Activated CD4-positive, CD25-positive, alpha-beta regulatory T cell treated with anti-CD3 and anti-CD28 coated beads, Interleukin-2, amount 50 U/mL, for 16 hours (primary cell): ENCODE results near the gene LRRC25.
"Not testable (repeated sequence)": the region's sequence is repeated elsewhere in the genome, so short reads cannot be mapped to it uniquely, and the experiment has no call there.

Source experiments
- DNase-seq: peaks from one replicate; pipeline ENCODE4 v3.0.0-alpha.2; 2020; ENCODE audit warnings: low read depth, low spot score

LRRC25 gene

GRCh38 chr19:18405754-18406153 lies 8.3 kb upstream of the LRRC25 start:
- not testable (repeated sequence) for DNase-seq

GRCh38 chr19:18402455-18403248 lies 5.2 kb upstream of the LRRC25 start:
- not testable (repeated sequence) for DNase-seq

DNA sequence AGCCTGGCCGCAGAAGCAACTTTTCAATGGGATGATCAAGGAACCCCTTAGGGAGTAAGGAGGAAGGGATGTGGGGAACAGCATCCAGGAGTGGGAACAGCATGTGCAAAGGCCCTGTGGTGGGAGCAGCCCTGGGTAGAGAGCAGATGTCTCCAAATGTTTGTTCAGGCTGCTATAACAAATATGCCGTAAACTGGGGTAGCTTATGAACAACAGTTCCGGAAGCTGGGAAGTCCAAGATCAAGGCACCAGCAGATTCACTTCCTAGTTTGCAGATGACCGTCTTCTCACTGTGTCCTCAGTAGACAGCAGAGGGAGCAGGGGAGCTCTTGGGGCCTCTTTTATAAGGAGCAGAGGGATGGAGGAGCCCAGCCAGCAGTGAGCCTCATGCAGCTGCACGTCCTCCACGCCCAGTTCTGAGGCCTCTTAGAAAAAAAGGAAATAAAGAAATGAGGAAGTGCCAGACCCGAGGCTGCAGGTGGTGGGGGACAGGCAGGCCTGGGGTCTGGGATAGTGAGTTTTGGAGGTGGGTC lies 4.2 kb upstream of the LRRC25 start:
- no peak for DNase-seq

GRCh38 chr19:18399008-18399407 lies 1.6 kb upstream of the LRRC25 start:
- no peak for DNase-seq

DNA sequence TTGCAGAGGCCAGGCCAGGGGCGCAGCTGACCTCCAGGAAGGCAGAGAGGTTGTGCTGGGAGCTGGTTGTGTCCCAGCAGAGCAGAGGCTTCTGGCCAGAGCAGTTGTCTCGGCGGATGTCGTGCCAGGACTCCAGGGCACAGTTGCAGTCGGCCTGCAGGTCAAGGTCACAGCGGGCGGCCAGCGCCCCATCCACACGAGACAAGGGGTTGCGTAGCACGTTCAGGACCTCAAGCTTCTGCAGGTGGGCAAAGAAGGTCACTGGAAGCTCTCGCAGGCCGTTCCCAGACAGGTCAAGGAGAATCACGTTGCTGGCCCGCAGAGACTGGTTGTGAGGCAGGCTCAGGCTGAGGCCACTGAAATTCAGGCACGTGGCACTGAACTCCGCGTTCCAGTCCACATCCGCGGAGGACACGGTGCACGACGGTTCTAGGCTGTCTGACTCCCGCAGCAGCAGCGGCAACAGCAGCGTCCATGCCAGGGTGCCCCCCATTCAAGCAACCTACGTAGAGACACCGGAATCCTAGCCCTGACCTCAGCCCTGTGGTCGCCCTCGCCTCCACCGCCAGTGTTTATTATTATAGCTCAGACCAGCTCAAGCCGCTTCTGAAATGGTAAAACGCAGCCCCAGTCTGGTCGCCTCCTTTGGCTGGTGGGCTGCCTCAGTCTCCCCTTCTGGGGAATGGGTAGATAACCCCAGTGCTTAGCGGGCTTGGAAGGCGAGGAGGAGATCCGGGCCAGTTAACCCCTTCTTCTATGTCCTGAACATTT lies 766 bp downstream of the LRRC25 start:
- DNase-seq, result no peak

DNA sequence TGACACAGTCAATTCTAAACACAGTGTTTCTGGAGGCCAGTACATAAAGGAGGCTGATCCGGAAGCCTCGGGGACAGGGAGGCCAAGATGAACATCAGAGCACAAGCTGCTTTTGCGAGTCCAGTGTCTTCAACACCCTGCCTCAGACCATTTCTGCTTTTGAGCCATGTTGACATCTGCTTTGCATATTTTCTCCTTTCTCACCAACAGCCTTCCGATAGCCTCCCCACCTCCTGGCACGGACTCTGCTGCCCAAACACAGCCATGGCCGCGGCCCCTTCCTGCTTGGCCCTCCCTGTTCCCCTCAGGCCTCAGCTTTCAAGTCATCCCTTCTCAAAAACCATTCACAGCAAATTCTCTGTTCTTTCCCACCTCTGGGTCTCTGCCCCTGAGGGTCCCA lies 3.6 kb downstream of the LRRC25 start:
- no peak for DNase-seq

GRCh38 chr19:18392926-18393325 lies 4.5 kb downstream of the LRRC25 start:
- no peak for DNase-seq

DNA sequence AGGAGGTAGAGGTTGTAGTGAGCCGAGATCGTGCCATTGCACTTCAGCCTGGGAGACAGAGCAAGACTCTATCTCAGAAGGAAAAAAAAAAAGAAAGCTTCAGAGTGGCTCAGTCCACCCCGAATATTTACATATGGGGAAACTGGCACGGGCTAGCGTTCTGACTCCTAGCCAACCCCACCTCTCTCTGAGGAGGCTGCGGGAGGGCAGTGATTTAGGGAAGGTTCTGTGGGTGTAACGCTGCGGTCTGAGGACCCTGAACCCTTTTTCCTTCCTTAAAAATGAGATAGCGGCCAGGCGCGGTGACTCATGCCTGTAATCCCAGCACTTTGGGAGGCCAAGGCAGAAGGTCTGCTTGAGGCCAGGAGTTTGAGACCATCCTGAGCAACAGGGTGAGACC lies 5.0 kb downstream of the LRRC25 start:
- DNase-seq, result no peak

DNA sequence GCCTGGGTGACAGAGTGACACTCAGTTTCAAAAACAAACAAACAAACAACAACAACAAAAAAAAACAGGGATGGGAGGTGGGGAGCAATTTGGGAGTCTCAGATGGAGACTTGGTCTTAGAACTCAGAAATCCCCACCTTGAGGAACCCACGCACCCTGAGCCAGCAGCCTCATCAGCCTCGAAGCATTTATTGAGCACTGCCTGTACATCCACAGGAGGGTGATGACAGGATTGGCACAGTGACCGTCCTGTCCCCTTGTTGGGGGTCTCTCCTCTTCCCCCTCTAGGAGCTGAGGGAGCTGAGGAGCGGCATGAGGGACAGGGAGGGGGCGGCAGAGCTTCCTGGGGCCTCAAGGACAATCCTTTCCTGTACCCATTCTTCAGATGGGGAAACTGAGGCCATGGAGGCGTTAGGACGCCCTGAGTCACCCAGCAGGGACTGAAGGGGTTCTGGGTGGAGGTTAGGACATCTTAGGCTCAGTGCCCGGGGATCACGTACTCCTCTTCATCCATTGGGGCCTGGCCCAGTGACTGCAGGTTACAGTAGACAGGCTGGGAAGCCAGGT lies 5.8 kb downstream of the LRRC25 start:
- DNase-seq, result no peak

GRCh38 chr19:18390065-18390907 lies 7.1 kb downstream of the LRRC25 start:
- no peak for DNase-seq

- DNase-seq, result no peak
Measured at GRCh38 chr19:18389726-18390064, 7.7 kb downstream of the LRRC25 start.

GRCh38 chr19:18388960-18389725 lies 8.3 kb downstream of the LRRC25 start:
- no peak for DNase-seq

- peak; percentile 55 for DNase-seq
Measured at GRCh38 chr19:18388100-18388959, 9.1 kb downstream of the LRRC25 start.

- DNase-seq, result no peak
Measured at GRCh38 chr19:18386543-18387271, 10.7 kb downstream of the LRRC25 start.

GRCh38 chr19:18385675-18386542 lies 11.5 kb downstream of the LRRC25 start, which contains the start of gene GDF15:
GDF15 (plus strand) TSS chr19:18386158; CDS start chr19:18386190, 32 bp downstream.
- DNase-seq, result no peak

GRCh38 chr19:18385359-18385674 lies 12.1 kb downstream of the LRRC25 start:
- DNase-seq, result no peak

DNA sequence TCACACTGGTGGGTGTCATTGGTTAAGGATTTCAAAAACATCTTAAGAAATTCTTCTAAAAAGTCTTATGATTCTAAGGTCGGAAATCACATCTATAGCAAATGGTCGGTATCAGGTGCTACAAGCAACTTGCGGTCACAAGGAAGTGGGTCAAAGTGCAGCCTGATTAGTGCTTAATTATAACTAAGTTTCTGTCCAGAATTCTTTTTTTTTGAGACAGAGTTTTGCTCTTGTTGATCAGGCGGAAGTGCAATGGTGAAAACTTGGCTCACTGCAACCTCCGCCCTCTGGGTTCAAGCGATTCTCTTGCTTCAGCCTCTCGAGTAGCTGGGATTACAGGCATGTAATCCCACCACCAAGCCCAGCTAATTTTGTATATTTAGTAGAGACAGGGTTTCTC lies 12.6 kb downstream of the LRRC25 start:
- DNase-seq, result no peak

DNA sequence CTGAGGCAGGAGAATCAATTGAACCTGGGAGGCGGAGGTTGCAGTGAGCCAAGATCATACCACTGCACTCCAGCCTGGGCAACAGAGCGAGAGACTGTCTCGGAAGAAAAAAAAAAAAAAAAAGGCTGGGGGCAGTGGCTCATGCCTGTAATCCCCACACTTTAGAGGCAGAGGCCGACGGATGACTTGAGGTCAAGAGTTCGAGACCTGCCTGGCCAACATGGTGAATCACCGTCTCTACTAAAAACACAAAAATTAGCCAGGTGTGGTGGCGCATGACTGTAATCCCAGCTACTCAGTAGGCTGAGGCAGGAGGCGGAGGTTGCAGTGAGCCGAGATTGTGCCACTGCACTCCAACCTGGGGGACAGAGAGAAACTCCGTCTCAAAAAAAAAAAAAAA lies 13.8 kb downstream of the LRRC25 start:
- DNase-seq, result not testable (repeated sequence)
